KOPT-K1 (cell line): Measurements from ENCODE around the gene RAD51.

ENCODE experiments used
- H3K27ac ChIP-seq: fragments of 200-600 bp; sonication (generic); 2 replicates; pipeline ENCODE4 v1.5.1; 2016; ENCODE audit warnings: antibody characterized with exemption, mild to moderate bottlenecking, low read depth, low read length; ENCODE audit not compliant: poor library complexity, severe bottlenecking
- H3K36me3 ChIP-seq: fragments of 200-600 bp; sonication (generic); 2 replicates; pipeline ENCODE4 v1.5.1; 2017; ENCODE audit warnings: antibody characterized with exemption, mild to moderate bottlenecking, low read length, moderate library complexity; ENCODE audit not compliant: insufficient read depth
- H3K9me3 ChIP-seq: fragments of 200-600 bp; sonication (generic); 2 replicates; pipeline ENCODE4 v1.5.1; 2017; ENCODE audit warnings: antibody characterized with exemption, low read length, mild to moderate bottlenecking; ENCODE audit not compliant: insufficient read depth, poor library complexity, severe bottlenecking

The RAD51 gene

GRCh38 chr15:40696228-40696627 is 1.3 kb downstream of the RAD51 start:
- Histone ChIP-seq H3K36me3 (peaks cover 42% of the 10 kb centered on the region), H3K9me3 (no peaks in the 10 kb centered on the region), H3K27ac (peak overlapping the region; percentile 92)

DNA sequence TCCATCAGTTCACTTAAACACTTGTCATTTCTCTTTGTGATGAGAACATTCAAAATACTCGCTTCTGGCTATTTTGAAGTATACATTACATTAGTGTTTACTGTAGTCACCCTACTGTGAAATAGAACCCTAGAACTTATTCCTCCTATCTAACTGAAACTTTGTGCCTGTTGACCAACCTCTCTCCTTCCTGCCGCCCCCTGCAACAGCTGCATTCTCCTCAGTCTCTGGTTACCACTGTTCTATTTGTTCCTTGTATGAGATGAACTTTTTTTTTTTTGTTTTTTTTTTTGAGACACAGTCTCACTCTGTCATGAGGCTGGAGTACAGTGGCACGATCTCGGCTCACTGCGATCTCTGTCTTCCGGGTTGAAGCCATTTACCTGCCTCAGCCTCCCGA is 2.9 kb downstream of the RAD51 start:
- H3K36me3 ChIP-seq, result peaks cover 59% of the 10 kb centered on the region
- H3K27ac ChIP-seq, result no peak overlapping the region
- no peaks in the 10 kb centered on the region for H3K9me3 ChIP-seq

- H3K36me3 ChIP-seq, result peaks cover 99% of the 10 kb centered on the region
- no peak overlapping the region for H3K27ac ChIP-seq
- H3K9me3 ChIP-seq, result no peaks in the 10 kb centered on the region
These were observed 7.1 kb downstream of the RAD51 start for GRCh38 chr15:40702077-40702476.

DNA sequence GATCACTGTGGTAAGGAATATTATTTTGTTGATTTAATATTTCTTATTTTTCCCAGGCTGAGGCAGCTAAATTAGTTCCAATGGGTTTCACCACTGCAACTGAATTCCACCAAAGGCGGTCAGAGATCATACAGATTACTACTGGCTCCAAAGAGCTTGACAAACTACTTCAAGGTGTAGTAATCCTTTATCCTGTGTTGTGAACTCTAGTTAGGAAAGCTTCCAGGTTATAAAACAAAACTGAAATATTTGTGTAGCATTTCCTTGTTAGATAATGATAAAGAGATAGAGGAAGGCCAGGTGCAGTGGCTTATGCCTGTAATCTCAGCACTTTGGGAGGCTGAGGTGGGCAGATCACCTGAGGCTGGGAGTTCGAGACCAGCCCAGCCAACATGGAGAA is 11.1 kb downstream of the RAD51 start:
- H3K27ac ChIP-seq, result no peak overlapping the region
- no peaks in the 10 kb centered on the region for H3K9me3 ChIP-seq
- H3K36me3 ChIP-seq, result peaks cover 96% of the 10 kb centered on the region

- H3K9me3 ChIP-seq, result no peaks in the 10 kb centered on the region
- no peak overlapping the region for H3K27ac ChIP-seq
- peaks cover 92% of the 10 kb centered on the region for H3K36me3 ChIP-seq
These were observed 19.2 kb downstream of the RAD51 start for GRCh38 chr15:40714144-40714543.

DNA sequence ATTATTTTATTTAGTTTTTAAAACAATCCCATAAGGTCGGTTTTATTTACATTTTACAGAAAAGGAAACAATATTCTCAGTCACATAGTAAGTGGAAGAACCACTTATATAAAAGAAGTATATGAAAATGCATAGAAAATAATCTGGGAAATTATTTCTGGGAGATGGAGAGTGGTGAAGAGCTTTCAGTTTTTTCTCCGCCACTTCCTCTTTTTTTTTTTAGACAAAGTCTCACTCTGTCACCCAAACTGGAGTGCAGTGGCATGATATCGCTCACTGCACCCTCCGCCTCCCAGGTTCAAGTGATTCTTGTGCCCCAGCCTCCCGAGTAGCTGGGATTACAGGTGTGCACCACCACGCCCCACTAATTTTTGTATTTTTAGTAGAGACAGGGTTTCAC is 21.2 kb downstream of the RAD51 start:
- peaks cover 95% of the 10 kb centered on the region for H3K36me3 ChIP-seq
- H3K27ac ChIP-seq, result no peak overlapping the region
- no peaks in the 10 kb centered on the region for H3K9me3 ChIP-seq

DNA sequence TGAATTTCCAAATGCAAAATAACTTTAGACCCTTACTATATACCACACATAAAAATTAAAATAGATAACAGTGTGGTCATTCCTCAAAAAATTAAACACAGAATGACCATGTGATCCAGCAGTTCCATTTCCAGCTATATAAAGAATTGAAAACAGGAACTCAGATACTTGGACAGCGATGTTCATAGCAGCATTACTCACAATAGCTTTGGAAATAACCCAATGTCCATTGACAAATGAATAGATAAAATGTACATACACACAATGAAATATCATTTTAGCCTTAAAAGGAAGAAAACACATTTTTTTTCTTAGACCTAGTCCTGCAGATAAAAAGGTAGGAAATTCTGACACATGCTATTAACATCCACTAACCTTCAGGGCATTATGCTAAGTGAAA is 26.7 kb downstream of the RAD51 start:
- peaks cover 88% of the 10 kb centered on the region for H3K36me3 ChIP-seq
- H3K9me3 ChIP-seq, result no peaks in the 10 kb centered on the region
- no peak overlapping the region for H3K27ac ChIP-seq

- peaks cover 86% of the 10 kb centered on the region for H3K36me3 ChIP-seq
- no peak overlapping the region for H3K27ac ChIP-seq
- no peaks in the 10 kb centered on the region for H3K9me3 ChIP-seq
These were observed 27.4 kb downstream of the RAD51 start for GRCh38 chr15:40722354-40722753.

GRCh38 chr15:40722934-40723333 is 28.0 kb downstream of the RAD51 start:
- Histone ChIP-seq H3K27ac (no peak overlapping the region), H3K9me3 (no peaks in the 10 kb centered on the region), H3K36me3 (peaks cover 85% of the 10 kb centered on the region)

GRCh38 chr15:40723919-40724318 is 28.9 kb downstream of the RAD51 start:
- Histone ChIP-seq H3K27ac (no peak overlapping the region), H3K36me3 (peaks cover 85% of the 10 kb centered on the region), H3K9me3 (no peaks in the 10 kb centered on the region)

GRCh38 chr15:40731034-40731433 is 36.1 kb downstream of the RAD51 start:
- peaks cover 90% of the 10 kb centered on the region for H3K36me3 ChIP-seq
- H3K27ac ChIP-seq, result no peak overlapping the region

DNA sequence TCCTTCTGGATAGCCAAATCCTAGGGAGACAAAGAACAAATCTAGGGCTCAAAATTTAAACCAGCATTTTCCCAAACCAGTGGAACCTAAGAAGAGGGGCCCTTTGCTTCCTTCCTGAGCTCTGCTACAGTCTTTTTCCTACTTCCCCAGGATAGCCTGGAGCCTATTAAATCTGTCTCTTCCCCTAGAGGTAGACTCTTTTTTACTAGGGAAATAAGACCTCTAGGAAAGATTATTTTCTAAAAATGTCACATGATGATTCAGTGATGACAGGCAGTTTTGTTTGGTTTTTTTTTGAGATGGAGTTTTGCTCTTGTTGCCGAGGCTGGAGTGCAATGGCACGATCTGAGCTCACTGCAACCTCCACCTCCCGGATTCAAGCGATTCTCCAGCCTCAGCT is 41.6 kb downstream of the RAD51 start:
- no peaks in the 10 kb centered on the region for H3K9me3 ChIP-seq
- no peak overlapping the region for H3K27ac ChIP-seq
- peaks cover 100% of the 10 kb centered on the region for H3K36me3 ChIP-seq

More at GRCh38 chr15:40731034-40731433, 36.1 kb downstream of the RAD51 start:
- no peaks in the 10 kb centered on the region for H3K9me3 ChIP-seq

DNA sequence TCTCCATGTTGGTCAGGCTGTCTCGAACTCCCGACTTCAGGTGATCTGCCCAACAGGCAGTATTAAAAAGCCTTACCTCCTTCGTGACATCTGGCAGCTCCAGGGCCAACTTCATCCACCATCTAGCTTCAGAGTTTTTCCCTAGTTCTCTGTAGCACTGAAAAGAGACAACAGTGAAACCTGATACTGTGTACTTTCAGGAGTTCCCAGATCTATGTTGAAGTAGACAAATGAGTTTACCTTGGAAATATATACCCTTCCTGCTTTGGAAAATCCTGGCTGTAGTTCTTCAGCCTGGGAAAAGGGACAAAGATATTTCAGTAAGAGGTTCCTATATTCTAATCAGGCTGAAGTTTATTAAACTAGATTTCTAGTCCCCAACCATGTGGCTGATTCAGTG is 42.1 kb downstream of the RAD51 start:
- no peaks in the 10 kb centered on the region for H3K9me3 ChIP-seq
- no peak overlapping the region for H3K27ac ChIP-seq
- peaks cover 100% of the 10 kb centered on the region for H3K36me3 ChIP-seq

- H3K27ac ChIP-seq, result no peak overlapping the region
- no peaks in the 10 kb centered on the region for H3K9me3 ChIP-seq
- peaks cover 92% of the 10 kb centered on the region for H3K36me3 ChIP-seq
These were observed 44.1 kb downstream of the RAD51 start for GRCh38 chr15:40739047-40739446.

DNA sequence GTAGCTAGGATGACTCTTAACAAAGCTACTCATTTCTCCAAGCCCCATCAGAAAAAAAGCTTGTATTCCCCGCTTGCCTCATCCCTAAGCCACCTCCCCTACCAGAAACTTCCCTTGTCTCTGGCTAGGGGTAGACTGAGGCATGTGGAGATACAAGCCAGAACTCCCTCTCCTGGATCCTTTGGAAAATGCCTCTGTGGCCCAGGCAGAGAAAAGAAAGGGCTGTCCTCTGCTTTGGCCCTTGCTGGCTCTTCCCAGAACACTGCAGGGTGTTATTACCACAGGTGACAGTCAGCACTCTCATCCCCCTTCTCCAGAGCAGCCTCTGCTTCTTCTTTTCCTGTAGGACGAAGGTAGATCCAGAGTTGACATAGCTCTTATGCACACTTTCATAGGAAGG is 44.9 kb downstream of the RAD51 start:
- Histone ChIP-seq H3K9me3 (no peaks in the 10 kb centered on the region), H3K27ac (no peak overlapping the region), H3K36me3 (peaks cover 92% of the 10 kb centered on the region)

DNA sequence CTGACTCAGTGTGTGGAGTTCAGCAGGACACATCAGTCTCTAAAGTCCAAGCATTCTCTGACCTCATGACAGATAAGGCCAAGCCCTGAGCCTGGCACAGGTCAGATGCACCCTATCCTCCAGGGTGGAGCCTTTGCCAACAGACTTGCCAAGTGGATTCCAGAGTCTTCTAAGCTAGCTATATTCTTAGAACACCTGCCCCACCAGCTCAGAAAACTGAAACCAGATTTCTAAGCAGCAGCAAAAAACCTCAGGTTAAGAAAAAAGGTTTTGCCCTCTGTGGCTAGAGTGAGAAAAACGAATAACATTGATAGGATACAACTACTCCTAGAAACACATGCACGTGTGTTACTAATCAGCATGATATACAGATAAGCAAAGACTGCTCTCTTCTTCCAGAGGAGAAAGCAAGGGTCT is 48.5 kb downstream of the RAD51 start:
- peaks cover 86% of the 10 kb centered on the region for H3K36me3 ChIP-seq
- H3K9me3 ChIP-seq, result no peaks in the 10 kb centered on the region
- peak overlapping the region; percentile 65 for H3K27ac ChIP-seq
